DLD1 (cell line): Measurements from ENCODE around the gene TUG1.

ENCODE experiments used
- in situ Hi-C: cut with HindIII; loops from 2 replicates; pipeline ENCODE4 v1.10.0; 2017; ENCODE audit warnings: low sequenced_read_pairs

TUG1 gene

DNA sequence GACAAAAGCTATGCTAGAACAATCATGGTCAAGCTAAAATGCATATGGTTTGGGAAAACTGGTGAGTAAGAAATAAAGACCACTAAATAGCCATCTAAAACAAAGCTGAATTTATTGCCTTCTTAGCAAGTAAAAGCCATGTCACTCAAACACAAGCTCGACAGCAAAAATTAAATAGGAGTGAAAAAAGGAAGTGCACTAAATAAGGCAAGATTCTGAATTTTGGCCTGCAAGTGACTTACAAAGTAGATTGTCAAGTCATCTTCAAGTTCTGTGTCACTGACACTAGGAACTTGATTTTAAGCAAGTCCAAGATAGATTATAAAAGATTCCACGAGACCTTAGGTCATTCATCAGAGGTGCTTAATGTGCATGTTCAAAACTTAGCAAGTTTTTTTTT lies 27.4 kb downstream of the TUG1 start:
- in situ Hi-C loops = no loop called here

DNA sequence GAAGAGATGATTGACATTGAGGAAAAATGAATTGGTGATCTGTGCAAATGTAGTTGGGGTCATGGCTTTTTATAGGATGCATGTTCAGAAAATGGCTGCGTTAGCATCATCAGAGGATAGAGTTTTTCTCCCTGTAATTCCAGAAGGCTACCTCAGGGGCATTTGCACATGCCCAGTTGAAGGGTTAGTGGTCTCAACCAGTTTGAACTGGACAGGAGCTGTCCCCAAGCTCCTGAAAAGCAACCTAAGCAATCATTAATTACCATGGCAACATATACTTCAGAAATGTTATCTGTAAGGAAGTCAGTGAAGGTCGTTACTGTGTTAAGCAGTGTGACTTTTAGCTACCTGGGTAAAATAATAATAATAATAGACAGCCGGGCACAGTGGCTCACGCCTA lies 29.3 kb downstream of the TUG1 start:
- in situ Hi-C loops = no loop called here

DNA sequence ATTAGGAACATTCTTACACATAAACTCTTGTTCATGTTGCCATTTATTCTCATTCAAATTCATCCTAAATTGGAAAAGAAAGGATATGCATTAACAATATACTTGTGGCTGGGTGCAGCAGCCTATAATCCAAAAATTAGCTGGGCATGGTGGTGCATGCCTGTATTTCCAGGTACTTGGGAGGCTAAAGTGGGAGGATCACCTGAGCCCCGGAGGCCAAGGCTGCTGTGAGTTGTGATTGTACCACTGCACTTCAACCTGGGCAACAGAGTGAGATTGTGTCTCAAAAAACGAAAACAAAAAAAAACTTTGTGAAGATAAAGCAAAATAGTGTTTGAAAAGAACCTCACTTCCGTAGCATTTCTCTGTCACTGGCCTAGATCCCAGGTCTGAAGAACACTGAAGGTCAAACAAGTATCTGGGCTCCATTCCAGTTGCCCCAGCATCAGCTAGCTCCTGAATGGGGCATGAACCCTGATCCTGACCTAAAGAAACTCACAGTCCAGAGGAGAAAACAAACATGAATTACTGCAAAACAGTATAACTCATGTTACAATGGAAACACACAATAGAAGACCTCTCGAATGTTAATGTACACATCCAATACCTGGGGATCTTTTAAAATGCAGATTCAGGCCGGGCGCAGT lies 32.2 kb downstream of the TUG1 start:
- in situ Hi-C loops = no loop called here

DNA sequence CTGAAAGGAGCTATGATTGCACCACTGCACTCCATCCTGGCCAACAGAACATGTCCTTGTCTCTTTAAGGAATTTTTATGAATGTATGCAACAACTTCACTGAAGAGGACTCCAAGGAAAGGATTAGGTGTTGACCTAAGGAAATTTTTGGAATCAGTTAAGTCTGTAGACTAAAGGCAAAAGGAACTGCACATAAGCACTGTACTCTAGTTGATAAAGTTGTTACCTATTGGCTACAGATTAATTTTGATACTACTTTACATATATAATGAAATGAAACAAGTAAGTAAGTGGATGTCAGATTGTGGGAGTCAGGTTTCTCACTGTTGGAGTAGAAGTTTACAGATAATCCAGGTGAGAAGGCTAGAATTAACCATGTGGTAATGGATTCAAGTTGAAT lies 36.5 kb downstream of the TUG1 start:
- in situ Hi-C loops = no loop called here

DNA sequence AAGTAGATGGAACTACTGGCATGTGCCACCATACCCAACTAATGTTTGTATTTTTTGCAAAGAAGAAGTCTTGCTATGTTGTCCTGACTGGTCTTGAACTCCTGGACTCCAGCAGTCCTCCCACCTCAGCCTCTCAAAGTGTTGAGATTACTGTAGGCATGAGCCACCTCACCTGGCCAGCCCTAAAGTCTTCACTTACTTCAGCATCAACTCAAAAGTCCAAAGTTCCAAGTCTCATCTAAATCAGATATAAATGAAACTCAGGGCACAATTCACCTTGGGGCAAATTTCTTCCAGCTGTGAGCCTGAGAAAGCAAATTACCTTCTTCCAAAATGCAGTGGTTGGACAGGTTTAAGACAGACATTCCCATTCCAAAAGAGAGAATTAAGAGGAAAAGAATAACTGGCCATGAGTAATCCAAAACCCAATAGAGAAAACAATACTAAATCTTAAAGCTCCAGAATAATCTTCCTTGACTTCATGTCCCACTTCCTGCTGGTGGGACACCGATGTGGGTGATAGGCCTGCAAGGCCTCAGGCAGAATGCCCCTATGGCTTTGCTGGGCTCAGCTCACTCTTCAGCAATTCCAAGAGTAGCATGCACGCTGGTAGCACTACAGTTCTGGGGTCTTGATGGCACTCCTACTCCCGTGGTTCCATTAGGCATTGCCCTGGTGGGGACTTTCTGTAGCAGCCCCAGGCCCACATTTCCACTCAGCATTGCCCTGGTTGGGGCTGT lies 50.3 kb downstream of the TUG1 start:
- in situ Hi-C loops = no loop called here

DNA sequence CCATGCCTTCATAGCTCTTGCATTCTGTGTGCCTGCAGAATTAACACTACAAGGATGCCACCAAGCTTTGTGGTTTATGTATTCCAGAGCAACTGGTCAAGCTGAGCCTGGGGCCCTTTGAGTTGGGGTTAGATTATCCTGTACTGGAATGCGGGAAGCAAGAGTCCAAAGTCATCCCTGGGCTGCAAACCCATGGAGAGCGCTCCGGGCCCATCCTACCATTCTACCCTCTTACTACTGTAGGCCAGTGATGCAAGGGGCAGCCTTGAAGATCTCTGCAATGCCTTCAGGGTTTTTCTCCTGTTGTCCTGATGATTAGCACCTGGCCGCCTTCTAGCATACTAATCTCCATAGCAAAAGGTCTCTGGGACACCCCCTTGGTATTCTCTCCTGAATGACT lies 51.3 kb downstream of the TUG1 start:
- in situ Hi-C loops = no loop called here

DNA sequence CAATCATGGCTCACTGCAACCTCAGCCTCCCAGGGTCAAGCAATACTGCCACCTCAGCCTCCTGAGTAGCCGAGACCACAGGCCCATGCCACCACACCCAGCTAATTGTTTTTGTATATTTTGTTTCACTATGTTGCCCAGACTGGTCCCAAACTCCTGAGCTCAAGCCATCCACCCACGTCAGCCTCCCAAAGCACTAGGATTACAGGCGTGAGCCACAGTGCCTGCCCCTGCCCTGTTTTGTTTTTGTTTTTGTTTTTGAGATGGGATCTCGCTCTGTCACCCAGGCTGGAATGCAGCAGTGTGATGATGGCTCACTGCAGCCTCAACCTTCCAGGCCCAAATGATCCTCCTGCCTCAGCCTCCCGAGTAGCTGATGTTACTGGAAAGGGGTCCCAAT lies 53.5 kb downstream of the TUG1 start:
- in situ Hi-C loops = no loop called here
